Breast epithelium (tissue), 4 donors: ENCODE data around the gene SORBS2. TPM values are rescaled to one million over a fixed set of nuclear protein-coding genes. Genes with fewer than 3 reads are reported as not detected.

Experiments
- DNase-seq, 2 donors: peaks; one replicate each; pipeline ENCODE4 v3.0.0-alpha.2; 2019; ENCODE audit warnings: low spot score in 2 of 2
- H3K27ac ChIP-seq, 2 donors: fragments of 200-600 bp; sonication (generic) in 1 of 2; one replicate each; pipeline ENCODE4 v1.5.1; 2016 to 2019; ENCODE audit warnings: mild to moderate bottlenecking in 1 of 2
- H3K27me3 ChIP-seq, 2 donors: fragments of 200-600 bp; sonication (generic) in 1 of 2; one replicate each; pipeline versions ENCODE4 v1.5.1 to v1.6.0; 2017 to 2019; ENCODE audit warnings: control low read depth in 1 of 2, mild to moderate bottlenecking in 1 of 2
- H3K36me3 ChIP-seq: fragments of 200-600 bp; one replicate; pipeline ENCODE4 v1.5.1; 2019
- H3K4me1 ChIP-seq, 2 donors: fragments of 200-600 bp; sonication (generic); one replicate each; pipeline ENCODE4 v1.5.1; 2016 to 2019; ENCODE audit warnings: control low read depth in 1 of 2
- H3K4me3 ChIP-seq, 3 donors: fragments of 200-600 bp; sonication (generic); 1 replicate in 2 of 3; 2 replicates in 1 of 3; pipeline ENCODE4 v1.5.1; 2016 to 2019; ENCODE audit warnings: mild to moderate bottlenecking in 3 of 3, moderate library complexity in 2 of 3
- H3K9me3 ChIP-seq, 2 donors: fragments of 200-600 bp; sonication (generic) in 1 of 2; one replicate each; pipeline ENCODE4 v1.5.1; 2016 to 2019; ENCODE audit warnings: control low read depth in 1 of 2
- POLR2A ChIP-seq: fragments of 450-650 bp; IDR thresholded peaks from one replicate; pipeline ENCODE4 v1.6.1; 2016; ENCODE audit warnings: antibody characterized with exemption, mild to moderate bottlenecking, moderate library complexity
- POLR2AphosphoS5 ChIP-seq, 3 donors: sonication (generic); formaldehyde crosslinking; IDR thresholded peaks; one replicate each; pipeline ENCODE4 v1.6.1; 2017; ENCODE audit warnings: antibody characterized with exemption in 3 of 3
- intact Hi-C: fragments of 100-400 bp; cut with DNase I; formaldehyde crosslinking; loops from one replicate; pipeline ENCODE4 v1.15.1; 2023; ENCODE audit warnings: low total_unique reads
- total RNA-seq, 3 donors: library from RNA; depleted of rRNA; stranded (reverse); fragments of >200 nt; gene quantifications; one replicate each; pipeline ENCODE4 v1.1.0, GENCODE V29; 2016
- TF ChIP-seq, protein P1 (sequence below), 3 donors: fragments of 450-650 bp; IDR thresholded peaks; one replicate each; pipeline ENCODE4 v1.5.1; 2016 to 2017; ENCODE audit warnings: antibody characterized with exemption in 3 of 3, mild to moderate bottlenecking in 3 of 3, moderate library complexity in 3 of 3

SORBS2 gene
- total RNA-seq, 3 donors from 2014 or later = 21.8 to 132 (median 105) TPM

DNA sequence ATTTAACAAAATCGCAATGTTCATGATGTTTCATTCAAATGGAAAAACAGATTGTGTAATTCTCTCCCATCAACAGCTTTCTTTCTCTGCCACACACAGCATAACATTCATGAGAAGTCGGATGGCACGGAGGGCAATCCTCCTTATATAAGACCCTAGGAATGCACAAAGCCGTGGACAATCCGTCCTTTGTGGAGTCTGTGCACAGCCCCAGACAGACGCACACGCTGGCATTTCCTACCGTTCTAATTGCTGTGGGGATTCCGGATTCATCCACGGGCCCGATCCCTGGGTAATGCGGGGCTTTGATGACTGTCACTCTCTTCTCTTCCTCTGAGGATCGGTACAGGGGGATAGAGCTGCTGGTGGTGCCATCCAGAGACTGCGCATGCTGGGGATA lies 154.8 kb downstream of the SORBS2 start:
- Histone ChIP-seq H3K27ac (peak overlapping the region; percentile 34 to 53), H3K4me3 (peak overlapping the region; percentile 28 to 37 (median 29)), H3K36me3 (no peaks in the 10 kb centered on the region), H3K4me1 (no peaks in the 10 kb centered on the region), H3K27me3 (no peaks in the 10 kb centered on the region), H3K9me3 (no peaks in the 10 kb centered on the region)
- TF ChIP-seq POLR2A = no peak
- TF ChIP-seq POLR2AphosphoS5 (IDR thresholded peaks at IDR 0.05) = no peak
- TF ChIP-seq, protein P1, sequence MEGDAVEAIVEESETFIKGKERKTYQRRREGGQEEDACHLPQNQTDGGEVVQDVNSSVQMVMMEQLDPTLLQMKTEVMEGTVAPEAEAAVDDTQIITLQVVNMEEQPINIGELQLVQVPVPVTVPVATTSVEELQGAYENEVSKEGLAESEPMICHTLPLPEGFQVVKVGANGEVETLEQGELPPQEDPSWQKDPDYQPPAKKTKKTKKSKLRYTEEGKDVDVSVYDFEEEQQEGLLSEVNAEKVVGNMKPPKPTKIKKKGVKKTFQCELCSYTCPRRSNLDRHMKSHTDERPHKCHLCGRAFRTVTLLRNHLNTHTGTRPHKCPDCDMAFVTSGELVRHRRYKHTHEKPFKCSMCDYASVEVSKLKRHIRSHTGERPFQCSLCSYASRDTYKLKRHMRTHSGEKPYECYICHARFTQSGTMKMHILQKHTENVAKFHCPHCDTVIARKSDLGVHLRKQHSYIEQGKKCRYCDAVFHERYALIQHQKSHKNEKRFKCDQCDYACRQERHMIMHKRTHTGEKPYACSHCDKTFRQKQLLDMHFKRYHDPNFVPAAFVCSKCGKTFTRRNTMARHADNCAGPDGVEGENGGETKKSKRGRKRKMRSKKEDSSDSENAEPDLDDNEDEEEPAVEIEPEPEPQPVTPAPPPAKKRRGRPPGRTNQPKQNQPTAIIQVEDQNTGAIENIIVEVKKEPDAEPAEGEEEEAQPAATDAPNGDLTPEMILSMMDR (IDR thresholded peaks at IDR 0.05) = no peak
- intact Hi-C loops = no loop called here
- DNase-seq = no peak

DNA sequence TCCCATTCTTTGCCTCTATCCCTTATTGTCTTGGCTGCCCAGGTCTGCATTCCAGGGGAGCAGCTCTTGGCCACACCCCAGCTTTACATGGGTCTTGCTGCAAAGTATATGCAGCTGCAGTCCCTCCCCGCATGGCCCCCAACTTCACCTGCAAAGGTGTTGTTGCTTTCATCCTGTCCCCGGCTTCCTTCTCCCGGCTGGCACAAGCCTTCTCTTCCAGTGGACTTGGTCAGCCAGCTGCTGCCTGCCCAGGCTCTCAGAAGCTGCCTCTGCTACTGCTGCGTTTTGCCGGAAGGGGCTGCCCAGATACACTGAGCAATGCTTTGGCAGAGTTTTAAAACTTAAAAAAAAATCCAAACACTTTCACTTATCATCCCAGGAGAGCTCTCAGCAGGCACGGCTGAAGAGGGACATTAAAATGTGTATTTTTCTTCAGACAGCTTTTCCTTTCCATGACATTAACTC lies 155.5 kb downstream of the SORBS2 start:
- Histone ChIP-seq H3K36me3 (no peaks in the 10 kb centered on the region), H3K4me1 (no peaks in the 10 kb centered on the region), H3K27me3 (no peaks in the 10 kb centered on the region), H3K9me3 (no peaks in the 10 kb centered on the region), H3K4me3 (peak overlapping the region; percentile 28 to 37 (median 29)), H3K27ac (peak overlapping the region; percentile 34 to 53)
- intact Hi-C loops = no loop called here
- peak in 1 of 2 donors; percentile 52 for DNase-seq
- TF ChIP-seq, protein P1 (IDR thresholded peaks at IDR 0.05) = peak; percentile 15 to 44 (median 34)
- TF ChIP-seq POLR2AphosphoS5 (IDR thresholded peaks at IDR 0.05) = peak in 1 of 3 donors; percentile 27
- no peak for TF ChIP-seq POLR2A

DNA sequence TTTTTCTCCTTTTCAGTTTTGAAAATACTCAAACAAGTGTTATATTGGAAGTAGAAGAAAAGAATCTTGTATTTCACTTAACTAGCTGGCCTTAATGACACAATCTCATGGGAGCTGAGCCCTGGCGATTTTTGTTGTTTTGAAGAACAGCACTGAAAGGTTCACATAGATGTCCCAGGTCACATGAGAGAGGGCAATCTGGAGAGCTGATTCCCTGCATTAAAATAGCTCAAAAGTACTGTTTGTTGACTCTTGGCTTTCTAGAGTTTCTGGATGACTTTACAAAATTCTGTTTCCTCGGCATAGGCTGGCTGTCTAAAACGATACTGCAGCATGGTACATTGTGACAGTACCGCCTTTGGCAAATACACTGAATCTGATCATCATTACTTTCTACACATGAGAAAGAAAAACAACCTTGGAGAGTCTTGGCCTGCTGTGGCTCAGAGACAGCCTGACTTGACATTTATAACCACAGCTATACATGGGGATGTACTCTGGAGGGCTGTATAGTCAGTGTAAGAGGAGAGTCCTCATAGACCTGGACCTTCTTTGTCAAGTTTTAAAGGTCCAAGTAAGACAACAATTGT lies 156.9 kb downstream of the SORBS2 start:
- H3K27me3 ChIP-seq = no peaks in the 10 kb centered on the region
- intact Hi-C loops = no loop called here
- H3K4me3 ChIP-seq = peak overlapping the region in 1 of 3 donors; percentile 7
- H3K27ac ChIP-seq = peak overlapping the region; percentile 38 to 53
- no peaks in the 10 kb centered on the region for H3K4me1 ChIP-seq
- DNase-seq = no peak
- no peaks in the 10 kb centered on the region for H3K36me3 ChIP-seq
- TF ChIP-seq, protein P1 (IDR thresholded peaks at IDR 0.05) = no peak
- no peak for TF ChIP-seq POLR2A
- TF ChIP-seq POLR2AphosphoS5 (IDR thresholded peaks at IDR 0.05) = no peak
- no peaks in the 10 kb centered on the region for H3K9me3 ChIP-seq

DNA sequence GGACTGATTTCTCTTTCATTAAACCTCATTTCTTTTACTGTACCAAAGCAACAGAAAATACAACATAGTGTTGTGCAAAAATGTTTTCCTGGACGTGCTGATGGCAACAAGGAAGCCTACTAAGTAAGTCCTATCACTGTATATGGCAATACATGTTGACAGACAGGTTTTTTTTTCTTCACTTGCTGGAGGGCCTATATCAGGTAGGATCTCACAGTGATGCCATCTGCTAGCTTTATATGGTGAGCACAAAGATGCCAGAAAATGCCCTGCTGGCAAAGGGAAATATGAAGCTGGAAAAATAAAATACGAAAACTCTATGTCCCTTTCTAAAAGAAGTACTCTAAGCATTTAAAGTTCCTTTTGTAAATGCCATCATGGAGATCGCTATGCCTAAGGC lies 157.7 kb downstream of the SORBS2 start:
- TF ChIP-seq POLR2AphosphoS5 (IDR thresholded peaks at IDR 0.05) (no peak), POLR2A (no peak)
- TF ChIP-seq, protein P1 (IDR thresholded peaks at IDR 0.05) = no peak
- intact Hi-C loops = no loop called here
- Histone ChIP-seq H3K4me1 (no peaks in the 10 kb centered on the region), H3K36me3 (no peaks in the 10 kb centered on the region), H3K27me3 (no peaks in the 10 kb centered on the region), H3K4me3 (no peak overlapping the region), H3K9me3 (no peaks in the 10 kb centered on the region), H3K27ac (peak overlapping the region; percentile 38 to 53)
- DNase-seq = no peak

DNA sequence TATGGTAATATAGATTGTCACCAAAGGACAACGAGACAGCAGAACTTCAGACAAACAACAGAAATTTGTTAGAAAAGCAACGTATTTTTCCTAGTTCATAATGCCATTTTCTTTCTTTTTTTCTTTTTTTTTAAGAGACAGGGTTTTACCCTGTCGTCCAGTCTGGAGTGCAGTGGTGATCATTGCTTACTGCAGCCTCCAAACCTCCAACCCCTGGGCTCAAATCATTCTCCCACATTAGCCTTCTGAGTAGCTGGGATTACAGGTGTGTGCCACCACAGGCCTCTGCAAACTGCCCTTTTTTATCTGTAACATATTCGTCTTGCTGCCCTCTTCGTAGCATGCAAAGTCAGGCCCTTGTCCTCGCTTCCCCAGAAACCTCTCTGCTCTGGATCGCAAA lies 160.1 kb downstream of the SORBS2 start:
- H3K4me3 ChIP-seq = no peak overlapping the region
- H3K27ac ChIP-seq = no peak overlapping the region
- DNase-seq = no peak
- intact Hi-C loops = no loop called here
- H3K36me3 ChIP-seq = no peaks in the 10 kb centered on the region
- no peak for TF ChIP-seq POLR2AphosphoS5 (IDR thresholded peaks at IDR 0.05)
- no peaks in the 10 kb centered on the region for H3K4me1 ChIP-seq
- H3K27me3 ChIP-seq = no peaks in the 10 kb centered on the region
- no peaks in the 10 kb centered on the region for H3K9me3 ChIP-seq
